ENCODE data around the gene ZMYND8.
"Not testable (repeated sequence)": the region's sequence is repeated elsewhere in the genome, so short reads cannot be mapped to it uniquely, and the experiment has no call there.

ZMYND8 gene

GRCh38 chr20:47265214-47265613 is 91.3 kb downstream of the ZMYND8 start:
- DNase-seq (ENCODE audit: low read depth in 2 of 2), result no peak

GRCh38 chr20:47264137-47264769 is 92.2 kb downstream of the ZMYND8 start:
- DNase-seq (ENCODE audit: low read depth in 2 of 2), result peak in 1 of 2 experiments; percentile 21

GRCh38 chr20:47263465-47264084 is 92.9 kb downstream of the ZMYND8 start:
- no peak for DNase-seq (ENCODE audit: low read depth in 2 of 2)

- no peak for DNase-seq (ENCODE audit: low read depth in 2 of 2)
These were observed 93.4 kb downstream of the ZMYND8 start for GRCh38 chr20:47263080-47263464.

- peak in 1 of 2 experiments; percentile 8 for DNase-seq (ENCODE audit: low read depth in 2 of 2)
These were observed 94.0 kb downstream of the ZMYND8 start for GRCh38 chr20:47262365-47263013.

GRCh38 chr20:47262008-47262364 is 94.5 kb downstream of the ZMYND8 start:
- no peak for DNase-seq (ENCODE audit: low read depth in 2 of 2)

- DNase-seq (ENCODE audit: low read depth in 2 of 2), result not testable (repeated sequence)
These were observed 95.2 kb downstream of the ZMYND8 start for GRCh38 chr20:47261161-47261774.

GRCh38 chr20:47260540-47261126 is 95.9 kb downstream of the ZMYND8 start:
- not testable (repeated sequence) for DNase-seq (ENCODE audit: low read depth in 2 of 2)

- DNase-seq (ENCODE audit: low read depth in 2 of 2), result no peak
These were observed 97.5 kb downstream of the ZMYND8 start for GRCh38 chr20:47258745-47259695.

GRCh38 chr20:47257771-47258170 is 98.7 kb downstream of the ZMYND8 start:
- DNase-seq (ENCODE audit: low read depth in 2 of 2), result no peak

GRCh38 chr20:47257256-47257655 is 99.2 kb downstream of the ZMYND8 start:
- DNase-seq (ENCODE audit: low read depth in 2 of 2), result no peak

GRCh38 chr20:47256668-47257236 is 99.7 kb downstream of the ZMYND8 start:
- DNase-seq (ENCODE audit: low read depth in 2 of 2), result peak in 1 of 2 experiments; percentile 12

GRCh38 chr20:47253872-47254271 is 102.6 kb downstream of the ZMYND8 start:
- DNase-seq (ENCODE audit: low read depth in 2 of 2), result no peak

- no peak for DNase-seq (ENCODE audit: low read depth in 2 of 2)
These were observed 103.6 kb downstream of the ZMYND8 start for GRCh38 chr20:47252879-47253307.

GRCh38 chr20:47251154-47252020 is 105.1 kb downstream of the ZMYND8 start:
- no peak for DNase-seq (ENCODE audit: low read depth in 2 of 2)

- DNase-seq (ENCODE audit: low read depth in 2 of 2), result no peak
These were observed 106.1 kb downstream of the ZMYND8 start for GRCh38 chr20:47250360-47250759.

- no peak for DNase-seq (ENCODE audit: low read depth in 2 of 2)
These were observed 106.6 kb downstream of the ZMYND8 start for GRCh38 chr20:47249913-47250312.

GRCh38 chr20:47248448-47248966 is 108.0 kb downstream of the ZMYND8 start:
- DNase-seq (ENCODE audit: low read depth in 2 of 2), result no peak

- DNase-seq (ENCODE audit: low read depth in 2 of 2), result no peak
These were observed 108.5 kb downstream of the ZMYND8 start for GRCh38 chr20:47247972-47248371.

All from fibroblast of skin of left quadriceps (primary cell).